Germinal center (tissue), 1 donor: Measurements from ENCODE around the gene VAMP5.
A peak's percentile ranks its signal among the peaks of the same experiment; 100 is the strongest.
"Not testable (repeated sequence)": the region's sequence is repeated elsewhere in the genome, so short reads cannot be mapped to it uniquely, and the experiment has no call there.

Experiments
- DNase-seq: peaks from one replicate; pipeline ENCODE4 v3.0.0; 2012; ENCODE audit warnings: mixed read lengths, low spot score

VAMP5 gene

GRCh38 chr2:85584354-85584856 is at the start of gene VAMP5:
Gene VAMP5, plus strand, starts transcription at chr2:85584431. Its CDS starts 60 bp downstream, at chr2:85584491.
- peak; percentile 73 for DNase-seq

DNA sequence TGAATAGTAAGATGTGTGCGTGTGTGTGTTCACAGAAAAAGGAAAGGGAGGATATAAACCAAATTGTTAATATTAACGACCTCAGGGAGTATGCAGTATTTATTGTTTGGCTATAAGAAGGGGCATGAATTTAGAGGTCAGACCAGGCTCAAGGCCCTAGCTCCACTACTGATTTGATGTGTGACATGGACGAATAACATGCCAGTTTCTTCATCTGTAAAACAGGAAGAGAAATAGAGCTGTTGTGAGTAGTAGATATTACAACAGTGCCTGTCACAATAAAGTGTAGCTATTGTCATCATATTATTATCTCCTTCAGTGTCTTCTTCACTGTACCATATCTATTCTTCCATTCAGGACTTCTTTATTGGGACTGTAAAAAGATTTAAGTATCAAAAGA is 49.4 kb upstream of the VAMP5 start:
- DNase-seq: no peak

- DNase-seq: no peak
Observed at GRCh38 chr2:85536479-85536878, 47.8 kb upstream of the VAMP5 start.

DNA sequence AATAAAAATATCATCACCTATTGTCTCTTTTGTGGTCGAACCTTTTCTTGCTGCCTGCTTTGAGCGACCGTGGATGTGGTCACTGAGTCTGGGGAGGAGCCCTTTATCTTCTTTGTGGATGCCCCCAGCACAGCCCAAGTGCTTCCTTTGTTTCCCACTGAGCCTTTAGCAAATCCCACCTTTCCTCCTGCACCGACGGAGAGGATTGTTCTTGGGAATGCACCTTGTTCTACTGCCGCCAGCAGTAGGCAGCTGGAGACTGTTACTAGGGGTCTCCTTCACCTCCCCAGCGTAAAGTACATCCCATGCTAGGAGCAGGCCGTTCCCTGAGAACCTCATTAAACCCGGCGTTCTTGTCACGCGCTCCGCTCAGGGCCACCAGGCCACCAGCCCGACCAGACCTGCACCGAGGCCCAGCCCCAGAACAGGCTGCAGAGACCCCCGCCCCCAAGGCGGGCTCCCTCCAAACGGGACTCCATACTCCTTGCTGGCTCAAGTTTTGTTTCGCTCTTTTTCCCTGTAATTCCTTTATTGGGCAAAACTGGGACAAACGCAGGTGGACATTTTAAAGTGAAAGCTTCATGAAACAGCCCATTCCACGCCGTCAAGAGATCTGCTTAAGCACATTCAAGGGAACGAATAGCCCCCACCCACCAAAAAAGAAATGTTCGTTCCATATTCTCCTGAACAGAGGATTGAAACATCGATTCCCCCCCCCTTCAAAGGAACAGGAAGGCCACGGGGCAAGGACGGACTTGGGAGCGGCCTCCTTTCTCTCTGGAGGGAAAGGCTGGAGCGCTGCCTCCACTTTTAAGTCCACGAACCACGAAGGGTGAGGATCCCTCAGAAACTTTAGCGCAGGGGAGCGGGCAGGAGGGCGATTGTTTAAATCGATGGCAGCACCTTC is 46.4 kb upstream of the VAMP5 start:
- peak; percentile 20 for DNase-seq

DNA sequence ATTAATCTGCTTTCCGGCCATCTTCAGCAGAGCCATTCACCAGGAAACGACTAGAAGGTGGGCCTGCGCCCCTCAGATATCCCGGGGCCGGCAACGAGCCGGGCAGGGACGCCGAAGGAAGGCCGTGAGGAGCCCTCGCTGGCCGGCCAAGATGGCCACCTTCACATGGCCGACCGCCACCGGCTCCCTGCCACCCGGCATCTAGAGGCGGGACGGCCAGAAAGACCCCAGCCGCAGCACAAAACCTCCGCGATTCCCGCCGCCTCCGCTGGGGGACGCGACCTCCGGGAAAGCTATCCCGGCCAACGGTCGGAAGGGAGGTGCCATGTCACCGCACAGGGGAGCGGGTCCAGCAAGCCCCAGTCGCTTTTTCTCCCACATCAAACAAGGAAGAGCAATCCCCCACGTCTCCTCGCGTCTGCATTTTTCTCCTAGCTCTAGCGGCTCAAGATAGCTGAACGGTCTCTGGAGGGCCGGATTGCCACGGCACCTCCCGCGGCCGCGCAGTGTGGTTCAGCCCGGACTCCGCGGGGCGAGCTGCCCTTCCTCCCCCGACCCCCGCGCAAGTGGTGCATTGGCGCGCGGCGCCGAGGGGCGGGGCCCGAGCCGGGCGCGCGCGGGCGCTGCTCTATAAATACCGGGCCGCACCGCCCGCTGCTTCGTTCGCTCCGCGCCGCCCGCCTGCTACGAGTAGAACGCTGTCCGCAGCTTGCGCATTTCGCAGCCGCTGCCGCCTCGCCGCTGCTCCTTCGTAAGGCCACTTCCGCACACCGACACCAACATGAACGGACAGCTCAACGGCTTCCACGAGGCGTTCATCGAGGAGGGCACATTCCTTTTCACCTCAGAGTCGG is 45.5 kb upstream of the VAMP5 start, which contains the start of gene MAT2A:
Gene MAT2A (plus strand): TSS at position 662 of the 854 bp plus-strand sequence. CDS start 120 bp downstream, at position 782.
- DNase-seq: peak; percentile 93

- peak; percentile 55 for DNase-seq
Observed at GRCh38 chr2:85539361-85540132, 44.7 kb upstream of the VAMP5 start.

GRCh38 chr2:85540133-85540648 is 44.0 kb upstream of the VAMP5 start:
- DNase-seq: no peak

DNA sequence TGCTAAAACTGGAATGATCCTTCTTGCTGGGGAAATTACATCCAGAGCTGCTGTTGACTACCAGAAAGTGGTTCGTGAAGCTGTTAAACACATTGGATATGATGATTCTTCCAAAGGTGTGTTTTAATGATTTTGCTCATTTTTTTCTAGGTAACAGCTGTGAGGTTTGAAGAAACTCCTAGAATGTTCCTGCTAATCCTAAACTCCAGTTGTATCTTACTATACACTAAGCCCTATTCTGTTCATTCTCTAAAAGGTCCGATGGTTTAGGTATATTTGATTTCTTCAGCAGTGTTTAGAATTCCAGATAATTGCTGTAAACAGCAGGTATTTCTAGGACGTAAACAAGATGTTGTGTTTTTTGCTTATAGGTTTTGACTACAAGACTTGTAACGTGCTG is 43.0 kb upstream of the VAMP5 start:
- DNase-seq: no peak

DNA sequence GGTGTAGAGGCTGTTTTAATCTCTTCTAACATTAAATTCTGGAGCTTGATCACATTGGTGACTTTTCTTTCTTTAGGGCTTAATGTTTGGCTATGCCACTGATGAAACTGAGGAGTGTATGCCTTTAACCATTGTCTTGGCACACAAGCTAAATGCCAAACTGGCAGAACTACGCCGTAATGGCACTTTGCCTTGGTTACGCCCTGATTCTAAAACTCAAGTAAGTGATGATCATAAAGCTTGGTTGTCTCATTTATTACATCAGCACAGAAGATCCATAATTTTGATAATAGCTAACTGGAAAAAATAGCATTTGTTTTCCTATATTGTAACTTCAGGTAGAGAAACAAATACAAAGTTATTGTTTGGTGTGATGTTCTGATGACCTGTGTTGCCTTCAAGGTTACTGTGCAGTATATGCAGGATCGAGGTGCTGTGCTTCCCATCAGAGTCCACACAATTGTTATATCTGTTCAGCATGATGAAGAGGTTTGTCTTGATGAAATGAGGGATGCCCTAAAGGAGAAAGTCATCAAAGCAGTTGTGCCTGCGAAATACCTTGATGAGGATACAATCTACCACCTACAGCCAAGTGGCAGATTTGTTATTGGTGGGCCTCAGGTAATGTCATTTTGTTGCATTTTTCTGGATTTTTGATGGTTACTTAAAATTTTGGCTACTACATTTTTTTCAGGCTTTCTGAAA is 42.3 kb upstream of the VAMP5 start:
- no peak for DNase-seq

GRCh38 chr2:85542777-85543176 is 41.5 kb upstream of the VAMP5 start:
- no peak for DNase-seq

- not testable (repeated sequence) for DNase-seq
Observed at GRCh38 chr2:85544254-85544691, 40.0 kb upstream of the VAMP5 start.

DNA sequence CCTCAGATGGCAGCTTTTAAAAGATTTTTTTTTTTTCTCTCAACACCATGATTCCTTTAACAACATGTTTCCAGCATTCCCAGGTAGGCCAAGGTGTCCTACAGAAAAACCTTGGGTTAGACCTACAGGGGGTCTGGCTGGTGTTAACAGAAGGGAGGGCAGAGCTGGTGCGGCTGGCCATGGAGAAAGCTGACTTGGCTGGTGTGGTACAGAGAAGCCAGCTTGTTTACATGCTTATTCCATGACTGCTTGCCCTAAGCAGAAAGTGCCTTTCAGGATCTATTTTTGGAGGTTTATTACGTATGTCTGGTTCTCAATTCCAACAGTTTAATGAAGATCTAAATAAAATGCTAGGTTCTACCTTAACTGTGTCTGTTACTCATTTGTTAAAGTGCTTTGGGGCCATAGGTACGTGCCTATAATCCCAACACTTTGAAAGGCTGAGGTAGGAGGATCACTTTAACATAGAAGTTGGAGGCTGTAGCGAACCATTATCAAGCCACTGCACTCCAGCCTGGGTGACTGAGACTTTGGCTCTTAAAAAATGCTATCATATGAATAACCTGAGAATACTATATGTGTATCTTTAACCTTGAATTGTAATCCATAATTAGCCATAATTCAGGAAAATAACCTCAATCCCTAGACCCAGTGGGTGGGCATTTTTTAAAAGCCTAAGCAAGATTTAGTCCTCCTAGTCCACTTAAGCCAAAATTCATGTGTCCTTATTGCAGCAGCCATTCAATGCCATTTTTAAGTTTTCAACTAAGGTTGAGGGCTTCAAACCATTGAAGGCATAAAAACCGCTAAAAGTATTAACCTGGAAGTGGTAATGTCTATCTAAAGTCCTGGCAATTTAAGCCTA is 39.1 kb upstream of the VAMP5 start:
- DNase-seq: not testable (repeated sequence)

DNA sequence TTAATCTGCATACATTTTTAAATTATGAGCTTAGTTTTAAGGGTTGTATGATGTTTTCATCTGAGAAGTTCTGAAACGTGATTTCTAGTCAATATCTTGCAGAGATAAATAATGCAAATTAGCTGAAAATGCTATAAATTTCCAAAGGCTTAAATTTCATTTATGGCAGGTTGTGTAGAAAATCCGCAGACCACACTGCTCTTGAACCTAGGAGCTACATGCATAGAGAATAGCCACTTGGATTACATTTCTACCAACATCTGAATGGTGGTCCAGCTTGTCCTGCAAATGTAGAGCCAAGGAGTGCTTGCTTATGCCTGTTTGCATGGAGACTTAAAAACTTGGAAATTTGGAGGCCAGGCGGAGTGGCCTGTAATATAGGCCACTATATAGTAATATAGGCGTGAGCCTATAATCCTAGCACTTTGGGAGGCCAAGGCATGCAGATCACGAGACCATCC is 38.4 kb upstream of the VAMP5 start:
- DNase-seq: no peak

DNA sequence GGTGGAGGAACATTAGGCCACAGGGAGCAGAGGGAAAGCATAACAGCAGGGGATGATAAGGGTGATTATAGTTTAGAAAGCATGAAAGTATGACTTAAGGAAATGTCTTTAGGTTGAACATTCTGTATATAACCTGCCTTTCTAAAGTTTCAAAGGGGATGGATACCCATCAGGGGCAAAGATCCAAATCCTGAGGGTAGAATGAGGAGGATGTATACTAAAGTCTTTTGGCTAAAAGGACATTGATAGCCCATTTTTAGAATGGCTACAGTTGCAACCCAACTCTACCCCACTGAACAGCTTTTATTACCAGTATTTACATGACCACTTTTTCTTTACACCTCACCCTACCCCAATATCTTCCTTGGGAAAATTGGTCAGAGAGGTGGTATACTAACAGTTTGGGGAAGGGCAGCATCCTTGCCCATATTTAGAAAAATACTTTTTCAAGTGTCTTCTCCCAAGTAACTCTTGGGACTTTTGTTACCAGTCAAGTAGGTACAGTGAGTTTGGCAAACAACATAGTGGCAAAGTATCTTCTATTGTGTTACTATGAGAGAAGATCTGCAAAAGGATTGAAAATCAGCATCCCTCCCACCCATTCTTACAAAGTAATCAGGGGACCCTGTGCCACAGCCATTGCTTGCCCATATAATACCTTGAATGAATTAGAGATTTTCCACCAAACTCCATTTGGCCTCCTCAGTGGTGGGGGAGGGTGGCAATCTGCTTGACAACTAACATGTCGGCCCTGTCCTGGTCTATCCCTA is 37.0 kb upstream of the VAMP5 start:
- no peak for DNase-seq

DNA sequence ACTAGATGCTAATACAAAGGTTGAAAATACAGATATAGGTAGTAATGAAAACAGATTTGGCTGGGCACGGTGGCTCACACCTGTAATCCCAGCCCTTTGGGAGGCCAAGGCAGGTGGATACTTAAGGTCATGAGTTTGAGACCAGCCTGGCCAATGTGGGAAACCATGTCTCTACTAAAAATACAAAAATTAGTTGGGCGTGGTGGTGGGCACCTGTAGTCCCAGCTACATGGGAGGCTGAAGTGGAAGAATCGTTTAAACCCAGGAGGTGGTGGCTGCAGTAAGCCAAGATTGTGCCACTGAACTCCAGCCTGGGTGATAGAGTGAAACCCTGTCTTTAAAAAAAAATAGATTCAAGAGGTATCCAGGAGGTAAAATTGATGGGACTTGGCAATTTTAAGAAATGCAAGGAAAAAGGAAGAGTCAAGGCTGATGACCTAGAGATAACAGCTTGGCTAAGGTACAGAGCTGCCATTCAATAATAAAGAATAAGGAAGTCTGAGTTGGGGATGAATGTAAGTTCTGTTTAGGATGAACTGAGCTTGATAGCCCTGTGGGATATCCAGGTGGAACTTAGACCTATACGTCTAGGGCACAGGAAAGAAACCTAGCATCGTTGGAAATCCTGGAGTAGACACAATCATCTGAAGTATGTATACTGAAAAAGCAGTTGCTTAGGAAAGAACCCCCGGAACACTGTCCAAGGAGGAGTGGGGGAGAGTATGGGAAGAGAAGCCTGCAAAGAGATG is 36.2 kb upstream of the VAMP5 start:
- no peak for DNase-seq

DNA sequence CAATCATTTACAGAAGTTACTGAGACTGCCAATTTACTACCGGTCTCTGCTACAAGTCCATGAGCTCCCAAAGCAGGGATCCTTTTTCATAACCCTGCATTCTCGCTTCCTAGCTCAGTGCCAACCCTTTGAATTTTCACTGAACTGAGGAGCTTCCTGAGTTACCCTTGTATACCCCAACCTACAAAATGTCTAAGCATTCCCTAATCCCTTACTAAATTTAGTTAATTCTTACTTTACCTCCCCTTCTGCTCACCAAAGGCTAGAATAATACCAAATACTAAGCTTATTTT is 35.7 kb upstream of the VAMP5 start:
- no peak for DNase-seq

- DNase-seq: no peak
Observed at GRCh38 chr2:85549095-85549494, 35.1 kb upstream of the VAMP5 start.

DNA sequence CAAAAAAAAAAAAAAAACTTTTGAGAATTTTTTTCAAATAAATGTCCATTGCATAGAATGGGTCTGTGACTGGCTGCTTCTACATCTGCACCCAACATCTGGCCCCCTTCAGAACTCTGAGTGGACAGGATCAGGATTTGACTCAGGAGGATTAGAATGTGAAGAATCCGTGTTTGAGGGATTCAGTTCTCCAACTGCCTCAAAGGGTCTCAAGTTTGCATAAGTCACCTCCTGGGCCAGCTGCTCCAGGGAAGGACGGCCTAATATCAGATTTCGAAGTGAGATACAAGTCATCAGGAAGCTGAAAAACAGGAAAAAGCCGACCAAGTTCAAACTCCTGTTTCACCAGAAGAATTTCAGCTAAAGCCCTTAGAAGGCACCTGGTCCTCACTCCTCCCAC is 34.4 kb upstream of the VAMP5 start:
- no peak for DNase-seq
